Effector memory CD8-positive, alpha-beta T cell (primary cell): Measurements from ENCODE around the gene CHRNG.
"Not testable (repeated sequence)": the region's sequence is repeated elsewhere in the genome, so short reads cannot be mapped to it uniquely, and the experiment has no call there.

Source experiments
- ATAC-seq: fragments of 150-1000 bp; cut with Tn5 transposase; replicated peaks from 2 replicates; pipeline ENCODE4 v1.10.0; 2021; ENCODE audit warnings: mild to moderate bottlenecking, moderate library complexity
- DNase-seq, 3 experiments: peaks; one replicate each; pipeline ENCODE4 v3.0.0; 2021
- H3K27ac Mint-ChIP-seq, 2 donors: one replicate each; pipeline ENCODE4 v1.8.0; 2022; ENCODE audit warnings: mild to moderate bottlenecking in 2 of 2, mixed read lengths in 2 of 2, moderate library complexity in 2 of 2
- H3K27me3 Mint-ChIP-seq, 2 donors: one replicate each; pipeline ENCODE4 v1.8.0; 2022; ENCODE audit warnings: mixed read lengths in 2 of 2
- H3K36me3 Mint-ChIP-seq: one replicate; pipeline ENCODE4 v1.8.0; 2022; ENCODE audit warnings: mild to moderate bottlenecking, moderate library complexity, mixed read lengths; ENCODE audit not compliant: insufficient read depth
- H3K4me1 Mint-ChIP-seq, 2 donors: one replicate each; pipeline ENCODE4 v1.8.0; 2022; ENCODE audit warnings: low read depth in 2 of 2, mixed read lengths in 2 of 2
- H3K4me3 Mint-ChIP-seq, 2 donors: one replicate each; pipeline ENCODE4 v1.8.0; 2022; ENCODE audit warnings: mild to moderate bottlenecking in 2 of 2, mixed read lengths in 2 of 2, moderate library complexity in 2 of 2
- H3K9me3 Mint-ChIP-seq, 2 donors: one replicate each; pipeline ENCODE4 v1.8.0; 2022; ENCODE audit warnings: mixed read lengths in 2 of 2

Gene CHRNG

DNA sequence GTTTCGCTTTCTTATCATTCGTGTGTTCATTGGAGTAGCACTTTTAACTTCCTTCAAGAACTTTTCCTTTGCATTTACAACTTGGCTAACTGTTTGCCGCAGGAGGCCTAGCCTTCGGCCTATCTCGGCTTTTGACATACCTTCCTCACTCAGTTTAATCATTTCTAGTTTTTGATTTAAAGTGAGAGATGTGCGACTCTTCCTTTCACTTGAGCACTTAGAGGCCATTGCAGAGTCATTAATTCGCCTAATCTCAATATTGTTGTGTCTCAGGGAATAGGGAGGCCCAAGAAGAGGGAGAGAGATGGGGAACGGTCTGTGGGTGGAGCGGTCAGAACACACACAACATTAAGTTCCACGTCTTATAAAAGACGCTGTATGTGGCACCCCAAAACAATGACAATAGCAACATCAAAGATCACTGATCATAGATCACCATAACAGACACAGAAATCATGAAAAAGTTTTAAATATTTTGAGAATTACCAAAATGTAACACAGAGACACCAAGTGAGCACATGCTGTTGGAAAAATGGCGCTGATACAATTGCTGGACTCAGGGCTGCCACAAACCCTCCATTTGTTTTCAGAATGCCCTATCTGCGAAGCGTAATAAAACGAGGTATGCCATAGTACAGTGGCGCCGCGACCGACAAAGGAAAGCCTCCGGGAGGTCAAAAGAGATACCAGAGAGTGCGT is 10.3 kb downstream of the CHRNG start:
- Mint-ChIP-seq H3K27me3 (no peaks in the 10 kb centered on the region), H3K27ac (peak overlapping the region; percentile 99), H3K36me3 (peaks cover 35% of the 10 kb centered on the region), H3K4me1 (peaks cover 53 to 67% of the 10 kb centered on the region in 2 donors), H3K9me3 (no peaks in the 10 kb centered on the region), H3K4me3 (peak overlapping the region; percentile 97 to 99)
- no peak for ATAC-seq
- no peak for DNase-seq

DNA sequence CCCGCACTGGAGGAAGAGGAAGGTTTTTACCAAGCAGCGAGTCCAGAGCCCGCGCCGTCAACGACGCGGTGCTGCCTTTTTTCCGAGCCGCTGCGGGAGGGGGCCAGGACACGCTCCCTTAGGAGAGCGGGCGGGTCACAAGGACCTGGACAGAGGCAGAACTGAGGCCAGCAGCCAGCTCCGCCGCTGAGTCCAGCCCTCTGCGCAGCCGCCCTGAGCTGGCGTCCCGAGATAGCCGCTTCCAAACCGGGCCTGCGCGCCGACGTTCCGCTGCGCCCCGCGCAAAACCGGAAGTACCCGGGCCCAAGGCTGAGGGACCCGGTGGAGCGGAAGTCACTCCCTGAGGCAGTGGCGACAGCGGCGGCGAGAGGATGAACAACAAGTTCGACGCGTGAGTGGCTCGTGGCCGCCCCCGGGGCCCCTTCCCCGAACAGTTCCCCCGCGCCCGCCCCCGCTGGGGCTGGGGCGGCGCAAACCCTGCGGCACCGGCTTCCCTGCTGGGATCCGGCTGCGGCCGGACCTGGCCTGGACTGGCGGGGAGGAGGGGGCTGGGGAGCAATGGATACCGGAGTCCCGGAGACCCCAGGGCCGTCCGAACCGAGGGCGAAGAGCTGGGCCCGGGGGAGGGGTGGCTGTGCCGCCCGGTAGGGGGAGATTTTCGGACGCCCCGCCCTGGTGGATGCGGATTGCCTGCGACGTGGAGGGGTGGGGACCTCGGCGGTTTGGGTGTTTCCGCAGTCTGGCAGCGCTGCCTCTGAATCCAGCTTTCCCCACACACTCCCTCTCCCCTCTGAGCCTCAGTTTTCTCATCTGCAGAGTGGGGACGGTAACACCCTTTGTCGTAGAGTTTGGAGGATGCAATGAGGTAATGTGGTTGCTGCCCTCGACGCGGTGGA is 11.1 kb downstream of the CHRNG start, which contains the start of the genes EIF4E2 and TIGD1:
TSS of gene EIF4E2 (plus strand) at position 336 of the 896 bp plus-strand sequence. CDS start at position 372, 36 bp downstream.
TSS of gene TIGD1 (minus strand) at position 204 of the 896 bp plus-strand sequence. CDS start 675 bp downstream, outside the sequence.
- DNase-seq (peak; percentile 82 to 85 (median 82)), ATAC-seq (peak; percentile 86)
- H3K36me3 Mint-ChIP-seq = peaks cover 37% of the 10 kb centered on the region
- peak within 1 kb of the TSS; percentile 99 for H3K27ac Mint-ChIP-seq
- peak within 1 kb of the TSS; percentile 97 to 99 for H3K4me3 Mint-ChIP-seq
- no peaks in the 10 kb centered on the region for H3K9me3 Mint-ChIP-seq
- peaks cover 55 to 73% of the 10 kb centered on the region in 2 donors for H3K4me1 Mint-ChIP-seq
- H3K27me3 Mint-ChIP-seq = no peaks in the 10 kb centered on the region

DNA sequence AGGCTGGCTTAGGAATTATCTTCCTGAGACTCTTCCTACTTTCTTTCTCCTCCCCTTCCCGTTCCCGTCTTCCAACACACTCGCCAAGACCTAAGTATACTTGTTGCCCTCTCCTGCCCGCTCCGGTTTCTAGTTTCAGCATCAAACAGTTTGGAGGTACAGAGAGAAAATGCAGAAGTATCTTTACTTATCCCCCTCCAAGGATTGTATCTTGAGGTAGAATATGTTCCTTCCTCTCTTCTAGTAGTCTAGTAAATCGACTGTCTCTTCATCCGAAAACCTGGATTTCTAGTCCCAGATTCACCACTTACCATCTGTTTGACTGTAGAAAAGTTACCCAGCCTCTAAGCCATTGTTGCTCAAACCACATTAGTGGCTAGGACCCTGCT is 11.8 kb downstream of the CHRNG start:
- peak overlapping the region; percentile 99 for H3K27ac Mint-ChIP-seq
- no peaks in the 10 kb centered on the region for H3K9me3 Mint-ChIP-seq
- no peaks in the 10 kb centered on the region for H3K27me3 Mint-ChIP-seq
- no peak for ATAC-seq
- peaks cover 35% of the 10 kb centered on the region for H3K36me3 Mint-ChIP-seq
- no peak for DNase-seq
- peak overlapping the region; percentile 97 to 99 for H3K4me3 Mint-ChIP-seq
- peaks cover 54 to 76% of the 10 kb centered on the region in 2 donors for H3K4me1 Mint-ChIP-seq

DNA sequence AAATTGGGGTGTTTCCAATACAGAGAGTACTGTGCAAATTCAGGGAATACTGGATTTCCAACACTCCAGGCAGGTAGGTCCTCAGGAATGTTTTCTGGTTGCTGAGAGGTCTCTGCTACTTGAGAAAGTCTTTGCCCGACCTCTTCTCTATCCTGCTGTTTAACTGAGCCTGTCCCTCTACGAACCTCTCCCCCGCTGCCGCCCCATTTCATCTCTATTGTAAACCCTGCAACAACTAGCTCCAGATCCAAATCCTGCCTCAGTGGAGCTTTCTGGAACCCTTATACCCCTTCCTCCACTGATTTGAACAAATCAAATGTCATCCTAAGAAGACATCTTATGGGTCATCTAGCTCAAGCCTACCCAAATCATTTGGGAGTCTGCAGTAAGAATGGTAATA is 12.3 kb downstream of the CHRNG start:
- peaks cover 50 to 75% of the 10 kb centered on the region in 2 donors for H3K4me1 Mint-ChIP-seq
- DNase-seq = no peak
- peak overlapping the region; percentile 99 for H3K27ac Mint-ChIP-seq
- H3K27me3 Mint-ChIP-seq = no peaks in the 10 kb centered on the region
- ATAC-seq = no peak
- peak overlapping the region; percentile 97 to 99 for H3K4me3 Mint-ChIP-seq
- no peaks in the 10 kb centered on the region for H3K9me3 Mint-ChIP-seq
- H3K36me3 Mint-ChIP-seq = peaks cover 30% of the 10 kb centered on the region

DNA sequence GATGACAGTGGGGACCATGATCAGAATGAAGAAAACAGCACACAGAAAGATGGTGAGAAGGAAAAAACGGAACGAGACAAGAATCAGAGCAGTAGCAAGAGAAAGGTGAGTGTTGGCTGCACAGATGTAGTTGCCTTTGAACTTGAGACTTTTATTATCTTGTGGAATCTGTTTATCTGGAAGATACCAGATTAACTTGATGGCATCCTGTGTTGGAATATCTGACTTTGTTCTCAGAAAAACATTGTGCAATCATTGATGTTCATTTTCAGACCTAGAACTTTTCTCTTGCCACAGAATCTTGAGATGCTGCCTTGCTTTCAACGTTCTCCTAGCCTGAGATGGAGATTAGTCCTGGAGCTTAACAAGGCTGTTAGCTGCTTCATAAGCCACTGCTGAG is 16.9 kb downstream of the CHRNG start:
- DNase-seq (no peak), ATAC-seq (no peak)
- Mint-ChIP-seq H3K4me1 (peaks cover 29 to 47% of the 10 kb centered on the region in 2 donors), H3K36me3 (peaks cover 49% of the 10 kb centered on the region), H3K9me3 (no peaks in the 10 kb centered on the region), H3K27ac (no peak overlapping the region), H3K27me3 (no peaks in the 10 kb centered on the region), H3K4me3 (no peak overlapping the region)

DNA sequence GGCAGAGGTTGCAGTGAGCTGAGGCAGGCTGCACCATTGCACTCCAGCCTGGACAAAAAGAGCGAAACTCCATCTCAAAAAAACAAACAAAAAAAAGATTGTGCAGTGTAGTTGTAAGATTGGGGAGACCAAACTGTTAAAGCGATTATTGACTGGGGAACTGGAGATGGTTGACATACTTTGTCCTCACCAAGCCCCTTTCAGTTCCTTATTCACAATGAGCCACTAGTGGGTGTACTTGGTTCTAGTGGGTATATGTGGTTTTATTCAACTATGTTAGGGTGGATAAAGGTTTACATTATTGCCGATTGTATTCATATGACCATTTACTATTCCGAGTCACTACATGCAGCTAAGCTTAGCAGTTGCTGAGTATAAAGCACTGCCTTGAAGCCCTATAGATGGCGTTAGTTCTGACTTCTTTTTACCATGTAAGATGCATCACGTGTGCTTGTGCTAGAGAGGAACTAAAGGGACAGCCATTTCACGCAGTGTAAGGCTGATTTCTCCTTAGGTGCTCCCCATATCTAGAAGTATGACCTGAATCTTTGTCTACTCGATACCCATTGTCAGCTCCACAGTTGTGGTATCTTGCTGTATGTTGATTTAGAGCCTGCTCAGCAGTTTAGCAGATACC is 23.1 kb downstream of the CHRNG start:
- Mint-ChIP-seq H3K4me1 (peaks cover 0 to 19% of the 10 kb centered on the region in 2 donors), H3K4me3 (no peak overlapping the region), H3K9me3 (no peaks in the 10 kb centered on the region), H3K36me3 (peaks cover 81% of the 10 kb centered on the region), H3K27ac (peak overlapping the region in 1 of 2 donors; percentile 25), H3K27me3 (no peaks in the 10 kb centered on the region)
- DNase-seq (no peak), ATAC-seq (no peak)

DNA sequence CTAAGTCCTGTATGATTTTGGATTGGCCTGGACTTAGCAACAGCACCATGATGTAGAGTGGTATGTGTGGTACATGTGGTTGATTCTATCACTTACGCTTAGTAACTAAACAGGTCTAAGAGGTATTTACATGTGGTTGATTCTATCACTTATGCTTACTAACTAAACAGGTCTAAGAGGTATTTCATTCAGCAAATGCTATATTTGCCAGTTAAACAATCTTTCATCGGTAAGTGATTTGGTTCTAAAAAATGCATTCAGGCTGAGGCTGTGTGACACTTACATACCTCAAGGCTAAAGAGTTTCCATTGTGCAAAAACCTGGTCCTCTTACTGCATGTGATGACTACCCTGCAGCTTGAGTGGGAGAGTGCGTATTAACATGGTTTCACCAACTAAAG is 24.1 kb downstream of the CHRNG start:
- no peaks in the 10 kb centered on the region for H3K27me3 Mint-ChIP-seq
- no peaks in the 10 kb centered on the region for H3K9me3 Mint-ChIP-seq
- no peak overlapping the region for H3K27ac Mint-ChIP-seq
- peaks cover 0 to 23% of the 10 kb centered on the region in 2 donors for H3K4me1 Mint-ChIP-seq
- peaks cover 81% of the 10 kb centered on the region for H3K36me3 Mint-ChIP-seq
- no peak for ATAC-seq
- DNase-seq = no peak
- H3K4me3 Mint-ChIP-seq = no peak overlapping the region

DNA sequence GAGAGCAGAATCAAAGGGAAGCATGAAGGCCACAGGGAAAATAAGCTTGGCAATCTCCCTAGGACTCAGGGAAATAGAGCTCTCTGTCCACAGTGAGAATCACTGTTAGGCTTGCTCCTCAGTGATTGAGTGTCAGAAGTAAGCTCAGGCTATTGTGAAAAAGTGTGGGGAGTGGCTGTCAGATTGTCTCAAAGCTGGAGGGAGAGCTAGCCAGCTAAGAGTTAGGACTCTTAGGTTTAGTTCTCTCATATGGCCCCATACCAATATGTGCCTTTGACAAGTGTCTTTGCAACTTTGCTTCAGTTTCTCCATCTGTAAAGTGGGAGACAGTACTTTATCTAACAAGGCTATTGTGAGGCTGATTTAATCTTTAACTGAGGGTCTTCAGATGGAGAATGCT is 28.2 kb downstream of the CHRNG start:
- no peak overlapping the region for H3K27ac Mint-ChIP-seq
- H3K27me3 Mint-ChIP-seq = no peaks in the 10 kb centered on the region
- peaks cover 88% of the 10 kb centered on the region for H3K36me3 Mint-ChIP-seq
- DNase-seq = no peak
- no peak for ATAC-seq
- H3K4me3 Mint-ChIP-seq = no peak overlapping the region
- peaks cover 3 to 17% of the 10 kb centered on the region in 2 donors for H3K4me1 Mint-ChIP-seq
- no peaks in the 10 kb centered on the region for H3K9me3 Mint-ChIP-seq

DNA sequence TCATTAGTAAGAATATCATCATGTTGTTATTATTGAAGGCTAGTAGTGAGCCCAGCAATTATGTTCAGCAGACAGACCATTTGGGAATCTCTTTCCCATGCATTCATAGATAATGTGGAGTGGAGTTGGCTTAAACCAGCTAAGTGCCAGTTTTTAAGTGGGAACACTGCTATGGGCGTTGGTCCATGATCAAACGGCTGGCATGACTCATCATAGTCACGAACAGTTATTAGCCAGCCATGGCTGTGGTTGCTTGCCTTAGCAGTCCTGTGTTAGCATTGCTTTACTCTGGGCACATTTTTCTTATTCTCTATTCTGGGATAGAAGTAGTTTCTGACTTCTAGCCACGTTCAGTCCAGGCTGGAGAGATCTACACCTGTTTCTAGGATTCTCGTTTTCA is 28.7 kb downstream of the CHRNG start:
- H3K27me3 Mint-ChIP-seq = no peaks in the 10 kb centered on the region
- H3K4me3 Mint-ChIP-seq = no peak overlapping the region
- peaks cover 3 to 14% of the 10 kb centered on the region in 2 donors for H3K4me1 Mint-ChIP-seq
- ATAC-seq = no peak
- H3K36me3 Mint-ChIP-seq = peaks cover 87% of the 10 kb centered on the region
- H3K27ac Mint-ChIP-seq = no peak overlapping the region
- H3K9me3 Mint-ChIP-seq = no peaks in the 10 kb centered on the region
- no peak for DNase-seq

DNA sequence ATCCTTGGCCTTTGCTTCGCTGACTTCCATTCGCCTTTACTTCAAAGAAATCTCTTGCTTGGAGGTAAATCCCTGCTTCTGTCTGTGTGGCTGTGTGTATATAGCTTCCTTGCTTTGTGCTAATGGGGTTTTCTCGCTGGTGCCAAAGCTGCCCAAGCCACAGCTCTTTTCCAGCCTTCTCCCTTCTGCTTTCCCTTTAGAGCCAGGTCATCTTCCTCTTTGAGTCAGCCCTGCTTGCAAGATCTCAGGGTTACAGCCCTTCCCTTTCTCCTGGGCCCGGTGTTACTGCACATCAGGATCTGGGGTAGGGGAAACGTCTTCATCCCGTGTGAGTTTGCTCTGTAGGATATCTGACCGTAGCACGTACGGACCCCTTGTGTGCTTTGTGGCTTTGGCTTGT is 30.0 kb downstream of the CHRNG start:
- Mint-ChIP-seq H3K4me3 (no peak overlapping the region), H3K4me1 (peaks cover 3 to 12% of the 10 kb centered on the region in 2 donors), H3K36me3 (peaks cover 83% of the 10 kb centered on the region), H3K27me3 (no peaks in the 10 kb centered on the region), H3K9me3 (no peaks in the 10 kb centered on the region), H3K27ac (peak overlapping the region; percentile 46 to 58)
- DNase-seq (no peak), ATAC-seq (no peak)

DNA sequence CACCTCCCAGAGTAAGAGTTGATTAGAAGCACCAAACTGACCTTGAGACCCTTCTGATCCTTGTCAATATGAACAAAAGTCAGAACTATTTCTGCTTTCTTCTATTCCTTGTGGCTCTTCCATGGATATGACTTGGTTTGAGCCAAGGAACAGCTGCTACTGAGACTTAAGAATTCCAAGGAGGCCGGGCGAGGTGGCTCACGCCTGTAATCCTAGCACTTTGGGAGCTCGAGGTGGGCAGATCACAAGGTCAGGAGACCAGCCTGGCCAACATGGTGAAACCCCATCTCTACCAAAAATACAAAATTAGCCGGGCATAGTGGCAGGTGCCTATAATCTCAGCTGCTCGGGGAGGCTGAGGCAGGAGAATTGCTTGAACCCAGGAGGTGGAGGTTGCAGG is 31.0 kb downstream of the CHRNG start:
- not testable (repeated sequence) for DNase-seq, ATAC-seq, H3K4me3 Mint-ChIP-seq, H3K27me3 Mint-ChIP-seq, H3K9me3 Mint-ChIP-seq, H3K27ac Mint-ChIP-seq
- Mint-ChIP-seq H3K36me3 (peaks cover 80% of the 10 kb centered on the region), H3K4me1 (peaks cover 5 to 12% of the 10 kb centered on the region in 2 donors)

DNA sequence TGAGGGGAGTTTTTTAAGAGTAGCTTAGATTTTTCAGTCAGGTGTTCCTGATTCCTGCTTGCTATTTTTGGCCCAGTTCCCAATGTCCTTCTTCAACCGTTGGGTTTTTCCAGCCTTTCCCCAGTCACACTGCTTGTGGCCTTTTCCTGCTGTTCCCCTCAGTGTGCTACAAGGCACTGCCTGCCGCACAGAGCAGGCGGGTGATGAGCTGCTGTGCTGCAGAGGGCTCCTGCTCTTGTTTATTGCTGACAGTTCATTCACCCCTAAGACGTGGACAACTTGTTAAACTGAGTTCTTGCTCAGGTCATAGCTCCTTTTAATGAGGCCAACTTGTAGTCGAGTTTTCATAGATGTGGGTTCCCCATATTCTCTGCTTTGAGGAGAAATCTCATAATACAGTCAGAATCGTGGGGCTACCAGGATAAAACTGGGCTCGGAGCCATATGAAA is 31.6 kb downstream of the CHRNG start:
- Mint-ChIP-seq H3K27me3 (no peaks in the 10 kb centered on the region), H3K36me3 (peaks cover 80% of the 10 kb centered on the region), H3K27ac (no peak overlapping the region), H3K4me1 (peaks cover 5 to 12% of the 10 kb centered on the region in 2 donors), H3K4me3 (no peak overlapping the region), H3K9me3 (no peaks in the 10 kb centered on the region)
- ATAC-seq (no peak), DNase-seq (no peak)

DNA sequence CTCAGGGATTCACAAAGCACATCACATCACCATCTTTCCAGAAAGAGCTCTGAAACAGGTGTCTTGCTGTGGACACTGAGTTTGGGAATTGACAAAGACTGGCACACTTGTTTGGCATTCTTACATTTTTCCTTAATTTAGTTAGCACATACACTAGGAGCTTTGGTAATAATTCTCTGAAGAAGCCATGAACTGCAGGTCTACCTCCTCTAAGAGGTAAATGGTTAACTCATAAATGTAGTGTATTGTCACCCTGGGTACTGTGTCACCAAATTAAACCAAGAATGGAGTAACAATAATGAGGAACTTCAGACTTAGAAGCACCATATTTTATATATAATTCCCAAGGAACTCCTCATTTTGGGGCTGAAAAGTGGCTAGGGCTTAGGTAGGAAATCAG is 33.5 kb downstream of the CHRNG start:
- no peak for DNase-seq
- no peaks in the 10 kb centered on the region for H3K9me3 Mint-ChIP-seq
- no peak for ATAC-seq
- peak overlapping the region in 1 of 2 donors; percentile 22 for H3K27ac Mint-ChIP-seq
- peaks cover 5 to 8% of the 10 kb centered on the region in 2 donors for H3K4me1 Mint-ChIP-seq
- H3K4me3 Mint-ChIP-seq = no peak overlapping the region
- H3K27me3 Mint-ChIP-seq = no peaks in the 10 kb centered on the region
- H3K36me3 Mint-ChIP-seq = peaks cover 61% of the 10 kb centered on the region
